ENCODE measurements around the gene S100A6. TPM values are rescaled to one million over a fixed set of nuclear protein-coding genes. Genes with fewer than 3 reads are reported as not detected.
A peak's percentile ranks its signal among the peaks of the same experiment; 100 is the strongest.

S100A6 gene
- total RNA-seq, 4 donors from 2014 or later = 135 to 264 (median 241) TPM

GRCh38 chr1:153547560-153548551, 12.1 kb upstream of the S100A6 start:
- no peak overlapping the region for H3K4me3 ChIP-seq

GRCh38 chr1:153546796-153547559, 11.2 kb upstream of the S100A6 start:
- no peaks in the 10 kb centered on the region for H3K27me3 ChIP-seq
- H3K9me3 ChIP-seq = no peaks in the 10 kb centered on the region
- 35% methylated on average over 14 of the region's 14 CpGs for WGBS
- no peaks in the 10 kb centered on the region for H3K36me3 ChIP-seq
- no peak for DNase-seq (ENCODE audit: low spot score in 2 of 2)
- peak overlapping the region; percentile 91 for H3K27ac ChIP-seq
- peak overlapping the region; percentile 58 for H3K4me3 ChIP-seq
- peaks cover 98% of the 10 kb centered on the region for H3K4me1 ChIP-seq
- TF ChIP-seq POLR2AphosphoS5 (IDR thresholded peaks at IDR 0.05) (no peak), CTCF (IDR thresholded peaks at IDR 0.05) (no peak)

More at GRCh38 chr1:153547560-153548551, 12.1 kb upstream of the S100A6 start:
- TF ChIP-seq EP300 (IDR thresholded peaks at IDR 0.05) = no peak
- TF ChIP-seq POLR2A (IDR thresholded peaks at IDR 0.05) = no peak
- no peak for TF ChIP-seq CTCF (IDR thresholded peaks at IDR 0.05)
- TF ChIP-seq POLR2AphosphoS5 (IDR thresholded peaks at IDR 0.05) = no peak
- Histone ChIP-seq H3K27ac (peak overlapping the region; percentile 91), H3K9me3 (no peaks in the 10 kb centered on the region), H3K27me3 (no peaks in the 10 kb centered on the region), H3K4me1 (peaks cover 96% of the 10 kb centered on the region), H3K36me3 (no peaks in the 10 kb centered on the region)
- 65% methylated on average over 17 of the region's 19 CpGs for WGBS
- no peak for DNase-seq (ENCODE audit: low spot score in 2 of 2)

- Histone ChIP-seq H3K4me1 (peaks cover 98% of the 10 kb centered on the region), H3K9me3 (no peaks in the 10 kb centered on the region), H3K4me3 (peak overlapping the region; percentile 58), H3K27ac (peak overlapping the region; percentile 91), H3K36me3 (no peaks in the 10 kb centered on the region), H3K27me3 (no peaks in the 10 kb centered on the region)
- 61% methylated on average over 8 of the region's 8 CpGs for WGBS
- no peak for DNase-seq (ENCODE audit: low spot score in 2 of 2)
- TF ChIP-seq EP300 (IDR thresholded peaks at IDR 0.05) (no peak), POLR2AphosphoS5 (IDR thresholded peaks at IDR 0.05) (no peak), CTCF (IDR thresholded peaks at IDR 0.05) (no peak), POLR2A (IDR thresholded peaks at IDR 0.05) (no peak)
These were observed 10.6 kb upstream of the S100A6 start for GRCh38 chr1:153546371-153546770.

GRCh38 chr1:153545067-153546055, 9.6 kb upstream of the S100A6 start, which contains the start of gene S100A4:
TSS of gene S100A4 (minus strand) at chr1:153545806. CDS start at chr1:153544794, 1,012 bp downstream.
- Histone ChIP-seq H3K9me3 (no peaks in the 10 kb centered on the region), H3K4me3 (peak within 1 kb of the TSS; percentile 58), H3K36me3 (no peaks in the 10 kb centered on the region), H3K27me3 (no peaks in the 10 kb centered on the region), H3K4me1 (peaks cover 98% of the 10 kb centered on the region), H3K27ac (peak within 1 kb of the TSS; percentile 91)
- TF ChIP-seq POLR2A (IDR thresholded peaks at IDR 0.05) (peak; percentile 40 to 85), EP300 (IDR thresholded peaks at IDR 0.05) (no peak), CTCF (IDR thresholded peaks at IDR 0.05) (no peak), POLR2AphosphoS5 (IDR thresholded peaks at IDR 0.05) (peak; percentile 37 to 54 (median 46))
- DNase-seq (ENCODE audit: low spot score in 2 of 2) = peak; percentile 97 to 98
- 12% methylated on average over 17 of the region's 19 CpGs for WGBS

Measured in suprapubic skin (tissue), 4 donors.